Brain microvascular endothelial cell (primary cell): ENCODE results near the gene HRH3.

Experiments used
- DNase-seq: peaks from one replicate; pipeline ENCODE4 v3.0.0-alpha.2; 2020
- H3K27ac ChIP-seq: fragments of 250-450 bp; sonication (Bioruptor Pico); 2 replicates; pipeline ENCODE4 v1.5.1; 2020; ENCODE audit warnings: mild to moderate bottlenecking, moderate library complexity
- H3K27me3 ChIP-seq: fragments of 250-450 bp; sonication (Bioruptor Pico); replicated peaks from 2 replicates; pipeline ENCODE4 v1.5.1; 2020; ENCODE audit warnings: mild to moderate bottlenecking
- H3K36me3 ChIP-seq: fragments of 250-450 bp; sonication (Bioruptor Pico); replicated peaks from 2 replicates; pipeline ENCODE4 v1.5.1; 2020; ENCODE audit warnings: mild to moderate bottlenecking
- H3K4me3 ChIP-seq: 2 replicates; pipeline ENCODE4 v1.5.1; 2011; ENCODE audit warnings: low read depth, mild to moderate bottlenecking, control low read depth, low read length, moderate library complexity
- CTCF ChIP-seq: IDR thresholded peaks from 2 replicates; pipeline ENCODE4 v1.5.1; 2011; ENCODE audit warnings: low read depth, mild to moderate bottlenecking, moderate library complexity, low read length, control low read depth, inconsistent platforms; ENCODE audit errors: missing control alignments
- in situ Hi-C: cut with HindIII; loops from 2 replicates; pipeline ENCODE4 v1.10.0; 2017; ENCODE audit warnings: low sequenced_read_pairs, low pct_ligation_motif_present

The HRH3 gene

GRCh38 chr20:62228982-62229545 is 9.0 kb upstream of the HRH3 start:
- DNase-seq: no peak
- no peaks in the 10 kb centered on the region for H3K36me3 ChIP-seq
- in situ Hi-C loops: no loop called here
- H3K27ac ChIP-seq: no peak overlapping the region
- no peak overlapping the region for H3K4me3 ChIP-seq
- peaks cover 4% of the 10 kb centered on the region for H3K27me3 ChIP-seq
- TF ChIP-seq CTCF: no peak

GRCh38 chr20:62227977-62228958 is 8.2 kb upstream of the HRH3 start:
- in situ Hi-C loops: no loop called here
- H3K4me3 ChIP-seq: no peak overlapping the region
- no peak for TF ChIP-seq CTCF
- H3K27ac ChIP-seq: no peak overlapping the region
- H3K27me3 ChIP-seq: peaks cover 4% of the 10 kb centered on the region
- DNase-seq: no peak
- H3K36me3 ChIP-seq: no peaks in the 10 kb centered on the region

GRCh38 chr20:62227591-62227976 is 7.5 kb upstream of the HRH3 start:
- TF ChIP-seq CTCF: no peak
- no peak overlapping the region for H3K27ac ChIP-seq
- DNase-seq: no peak
- in situ Hi-C loops: no loop called here
- peaks cover 4% of the 10 kb centered on the region for H3K27me3 ChIP-seq
- no peak overlapping the region for H3K4me3 ChIP-seq
- no peaks in the 10 kb centered on the region for H3K36me3 ChIP-seq

GRCh38 chr20:62226707-62227590 is 6.9 kb upstream of the HRH3 start:
- peaks cover 9% of the 10 kb centered on the region for H3K27me3 ChIP-seq
- no peaks in the 10 kb centered on the region for H3K36me3 ChIP-seq
- H3K27ac ChIP-seq: no peak overlapping the region
- in situ Hi-C loops: no loop called here
- TF ChIP-seq CTCF: no peak
- no peak overlapping the region for H3K4me3 ChIP-seq
- no peak for DNase-seq

- H3K4me3 ChIP-seq: no peak overlapping the region
- H3K27me3 ChIP-seq: peaks cover 17% of the 10 kb centered on the region
- no peak overlapping the region for H3K27ac ChIP-seq
- no peak for TF ChIP-seq CTCF
- in situ Hi-C loops: no loop called here
- no peaks in the 10 kb centered on the region for H3K36me3 ChIP-seq
- DNase-seq: no peak
Measured at GRCh38 chr20:62225820-62226635, 6.0 kb upstream of the HRH3 start.
